NT2/D1 (cell line): Measurements from ENCODE around the gene ALDOB.
A peak's percentile ranks its signal among the peaks of the same experiment; 100 is the strongest.

Source experiments
- DNase-seq: peaks from one replicate; pipeline ENCODE4 v3.0.0-alpha.2; 2011; ENCODE audit warnings: low read depth, low spot score
- H3K27me3 ChIP-seq: 2 replicates; pipeline ENCODE4 v1.6.0; 2011; ENCODE audit warnings: mild to moderate bottlenecking; ENCODE audit not compliant: insufficient read length, insufficient read depth
- H3K36me3 ChIP-seq: 2 replicates; pipeline ENCODE4 v1.6.1; 2011; ENCODE audit warnings: mild to moderate bottlenecking, low read length, mixed read lengths; ENCODE audit not compliant: insufficient read depth, insufficient read length
- H3K4me1 ChIP-seq: 2 replicates; pipeline ENCODE4 v1.5.1; 2011; ENCODE audit not compliant: insufficient read depth, insufficient read length
- H3K4me3 ChIP-seq: 2 replicates; pipeline ENCODE4 v1.5.1; 2011; ENCODE audit warnings: low read depth; ENCODE audit not compliant: insufficient read length
- H3K9ac ChIP-seq: 2 replicates; pipeline ENCODE4 v1.6.0; 2011; ENCODE audit warnings: low read depth; ENCODE audit not compliant: insufficient read length
- H3K9me3 ChIP-seq: 2 replicates; pipeline ENCODE4 v1.5.1; 2011; ENCODE audit warnings: mild to moderate bottlenecking, low read length; ENCODE audit not compliant: insufficient read depth
- SUZ12 ChIP-seq: IDR thresholded peaks from 2 replicates; pipeline ENCODE4 v1.6.1; 2011; ENCODE audit not compliant: insufficient read length, insufficient read depth; ENCODE audit errors: extremely low read depth
- YY1 ChIP-seq: IDR thresholded peaks from 2 replicates; pipeline ENCODE4 v1.6.1; 2011; ENCODE audit not compliant: insufficient read length, insufficient read depth
- ZNF274 ChIP-seq: IDR thresholded peaks from 2 replicates; pipeline ENCODE4 v1.6.1; 2011; ENCODE audit warnings: mild to moderate bottlenecking, low read depth, low read length

The ALDOB gene

GRCh38 chr9:101455656-101456240 is 20.2 kb upstream of the ALDOB start:
- Histone ChIP-seq H3K9me3 (peaks cover 25% of the 10 kb centered on the region), H3K4me3 (no peak overlapping the region), H3K36me3 (no peaks in the 10 kb centered on the region), H3K4me1 (no peaks in the 10 kb centered on the region), H3K9ac (no peak overlapping the region), H3K27me3 (no peaks in the 10 kb centered on the region)
- no peak for DNase-seq
- TF ChIP-seq ZNF274: no peak
- no peak for TF ChIP-seq SUZ12
- TF ChIP-seq YY1: no peak

- no peaks in the 10 kb centered on the region for H3K36me3 ChIP-seq
- no peak for DNase-seq
- H3K9me3 ChIP-seq: peaks cover 25% of the 10 kb centered on the region
- H3K4me3 ChIP-seq: no peak overlapping the region
- no peaks in the 10 kb centered on the region for H3K4me1 ChIP-seq
- H3K27me3 ChIP-seq: no peaks in the 10 kb centered on the region
- no peak for TF ChIP-seq ZNF274
- no peak for TF ChIP-seq SUZ12
- TF ChIP-seq YY1: no peak
- H3K9ac ChIP-seq: no peak overlapping the region
Observed at GRCh38 chr9:101453776-101454570, 18.4 kb upstream of the ALDOB start.

DNA sequence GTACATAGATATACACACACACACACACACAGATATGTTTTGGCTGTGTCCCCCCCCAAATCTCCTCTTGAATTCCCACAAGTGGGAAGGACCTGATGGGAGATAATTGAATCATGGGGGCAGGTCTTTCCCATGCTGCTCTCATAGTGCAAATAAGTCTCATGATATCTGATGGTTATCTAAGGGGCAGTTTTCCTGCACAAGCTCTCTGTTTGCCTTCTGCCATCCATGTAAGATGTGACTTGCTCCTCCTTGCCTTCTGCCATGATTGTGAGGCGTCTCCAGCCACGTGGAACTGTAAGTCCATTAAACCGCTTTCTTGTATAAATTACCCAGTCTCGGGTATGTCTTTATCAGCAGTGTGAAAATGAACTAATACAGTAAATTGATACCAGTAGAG is 15.9 kb upstream of the ALDOB start:
- Histone ChIP-seq H3K4me3 (no peak overlapping the region), H3K4me1 (no peaks in the 10 kb centered on the region), H3K36me3 (no peaks in the 10 kb centered on the region), H3K27me3 (no peaks in the 10 kb centered on the region), H3K9me3 (peaks cover 29% of the 10 kb centered on the region), H3K9ac (no peak overlapping the region)
- TF ChIP-seq SUZ12 (no peak), YY1 (no peak), ZNF274 (no peak)
- DNase-seq: no peak

GRCh38 chr9:101450931-101451330 is 15.4 kb upstream of the ALDOB start:
- H3K27me3 ChIP-seq: no peaks in the 10 kb centered on the region
- no peaks in the 10 kb centered on the region for H3K36me3 ChIP-seq
- H3K4me3 ChIP-seq: no peak overlapping the region
- no peak for TF ChIP-seq ZNF274
- no peak for TF ChIP-seq YY1
- no peak for TF ChIP-seq SUZ12
- H3K4me1 ChIP-seq: no peaks in the 10 kb centered on the region
- no peak overlapping the region for H3K9ac ChIP-seq
- no peak for DNase-seq
- H3K9me3 ChIP-seq: peaks cover 29% of the 10 kb centered on the region

DNA sequence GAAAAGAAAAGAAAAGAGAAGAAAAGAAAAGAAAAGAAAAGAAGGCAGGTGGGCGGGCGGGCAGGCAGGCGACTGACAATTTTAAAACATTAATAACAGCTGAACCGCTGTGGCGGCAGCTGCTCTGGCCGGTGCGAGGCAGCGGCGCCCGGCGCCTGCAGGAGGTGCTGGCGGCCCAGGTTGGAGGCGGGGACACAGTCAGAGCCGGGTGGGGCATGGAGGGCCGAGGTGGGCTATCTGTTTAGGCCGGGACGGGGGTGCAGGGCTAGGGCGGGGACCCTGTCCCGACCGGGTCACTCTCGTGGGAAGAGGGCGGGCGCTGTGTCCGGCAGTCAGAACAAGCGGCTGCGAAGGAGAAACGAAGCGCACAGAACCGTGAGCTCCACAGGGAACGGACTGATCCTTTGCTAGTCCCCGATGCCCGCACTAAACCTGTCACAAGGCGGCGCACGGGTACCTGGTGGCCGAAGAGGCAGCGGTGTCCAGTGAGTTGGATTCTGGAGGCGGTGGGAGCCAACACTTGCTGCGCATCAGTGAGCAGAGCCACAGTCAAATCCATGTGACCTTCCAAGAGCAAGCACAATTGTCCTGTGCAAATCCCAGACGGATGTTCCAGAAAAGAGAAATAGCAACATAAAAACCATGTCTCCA is 13.6 kb upstream of the ALDOB start:
- Histone ChIP-seq H3K27me3 (no peaks in the 10 kb centered on the region), H3K9me3 (peaks cover 29% of the 10 kb centered on the region), H3K4me3 (peak overlapping the region; percentile 69), H3K36me3 (no peaks in the 10 kb centered on the region), H3K9ac (peak overlapping the region; percentile 87), H3K4me1 (no peaks in the 10 kb centered on the region)
- DNase-seq: peak; percentile 69
- TF ChIP-seq ZNF274 (no peak), SUZ12 (no peak), YY1 (no peak)

- Histone ChIP-seq H3K9me3 (peaks cover 29% of the 10 kb centered on the region), H3K9ac (no peak overlapping the region), H3K4me3 (no peak overlapping the region), H3K36me3 (no peaks in the 10 kb centered on the region), H3K4me1 (no peaks in the 10 kb centered on the region), H3K27me3 (no peaks in the 10 kb centered on the region)
- DNase-seq: no peak
- TF ChIP-seq SUZ12: no peak
- no peak for TF ChIP-seq ZNF274
- TF ChIP-seq YY1: no peak
Observed at GRCh38 chr9:101448680-101449070, 13.1 kb upstream of the ALDOB start.

- H3K36me3 ChIP-seq: no peaks in the 10 kb centered on the region
- no peaks in the 10 kb centered on the region for H3K27me3 ChIP-seq
- TF ChIP-seq ZNF274: no peak
- no peak for TF ChIP-seq SUZ12
- TF ChIP-seq YY1: no peak
- H3K4me1 ChIP-seq: no peaks in the 10 kb centered on the region
- H3K4me3 ChIP-seq: no peak overlapping the region
- DNase-seq: no peak
- H3K9ac ChIP-seq: no peak overlapping the region
- peaks cover 13% of the 10 kb centered on the region for H3K9me3 ChIP-seq
Observed at GRCh38 chr9:101446732-101447131, 11.2 kb upstream of the ALDOB start.
